Immature natural killer cell (primary cell): ENCODE measurements around the gene FOXK2. TPM values are rescaled to one million over a fixed set of nuclear protein-coding genes. Genes with fewer than 3 reads are reported as not detected.
A peak's percentile ranks its signal among the peaks of the same experiment; 100 is the strongest.

Experiments
- DNase-seq, 3 donors: peaks; one replicate each; pipeline ENCODE4 v3.0.0; 2022; ENCODE audit warnings: mixed read lengths in 1 of 3
- H3K27ac Mint-ChIP-seq, 6 donors: one replicate each; pipeline ENCODE4 v1.8.0; 2020; ENCODE audit warnings: mixed read lengths in 6 of 6, mild to moderate bottlenecking in 5 of 6, inconsistent platforms in 4 of 6, moderate library complexity in 3 of 6
- H3K27me3 Mint-ChIP-seq, 3 donors: one replicate each; pipeline ENCODE4 v1.8.0; 2020 to 2021; ENCODE audit warnings: low read depth in 3 of 3, mild to moderate bottlenecking in 3 of 3, mixed read lengths in 3 of 3, moderate library complexity in 3 of 3, inconsistent platforms in 1 of 3
- H3K36me3 Mint-ChIP-seq, 3 donors: one replicate each; pipeline ENCODE4 v1.8.0; 2020; ENCODE audit warnings: mixed read lengths in 3 of 3, inconsistent platforms in 2 of 3, mild to moderate bottlenecking in 2 of 3
- H3K4me1 Mint-ChIP-seq, 2 donors: one replicate each; pipeline ENCODE4 v1.8.0; 2020; ENCODE audit warnings: inconsistent platforms in 2 of 2, mild to moderate bottlenecking in 2 of 2, mixed read lengths in 2 of 2, moderate library complexity in 1 of 2
- H3K4me3 Mint-ChIP-seq, 5 donors: one replicate each; pipeline ENCODE4 v1.8.0; 2020; ENCODE audit warnings: mild to moderate bottlenecking in 5 of 5, mixed read lengths in 5 of 5, inconsistent platforms in 3 of 5, moderate library complexity in 3 of 5
- H3K9me3 Mint-ChIP-seq, 6 donors: one replicate each; pipeline ENCODE4 v1.8.0; 2020; ENCODE audit warnings: mild to moderate bottlenecking in 6 of 6, mixed read lengths in 6 of 6, inconsistent platforms in 4 of 6, moderate library complexity in 3 of 6
- polyA plus RNA-seq, 3 donors: library from polyadenylated mRNA; unstranded; fragments of 300-500 nt; fragmentation: Illumina TruSeq; gene quantifications; one replicate each; pipeline ENCODE4 v1.2.3, GENCODE V29; 2021

FOXK2 gene
- polyA plus RNA-seq, 3 donors from 2014 or later, result 1.9 to 9.7 (median 2.9) TPM

DNA sequence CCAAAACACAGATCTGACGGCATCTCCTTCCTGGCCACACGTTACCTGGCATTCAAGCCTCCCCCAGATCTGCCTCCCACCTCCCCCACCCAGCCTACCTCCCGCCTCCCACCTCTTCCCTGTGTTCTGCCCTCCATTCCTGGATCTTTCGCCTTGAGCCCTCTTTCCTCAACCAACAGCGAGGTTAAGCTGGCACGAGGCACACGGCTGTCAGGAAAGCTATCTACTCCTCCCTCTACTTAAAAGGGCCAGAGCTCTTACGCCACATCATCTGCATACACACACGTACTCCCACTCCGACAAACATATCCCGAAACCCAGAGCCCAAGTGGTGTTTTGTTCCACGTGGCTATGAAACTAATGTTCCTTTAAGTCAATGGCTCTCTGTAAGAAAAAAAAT, 110.7 kb downstream of the FOXK2 start:
- Mint-ChIP-seq H3K36me3 (peaks cover 6 to 25% (median 15%) of the 10 kb centered on the region in 3 donors), H3K27ac (peak overlapping the region in 2 of 6 donors; percentile 10 to 39), H3K4me3 (no peak overlapping the region), H3K27me3 (peaks cover 0 to 10% (median 3%) of the 10 kb centered on the region in 3 donors), H3K4me1 (peaks cover 6 to 28% of the 10 kb centered on the region in 2 donors), H3K9me3 (no peaks in the 10 kb centered on the region)
- DNase-seq, result no peak

DNA sequence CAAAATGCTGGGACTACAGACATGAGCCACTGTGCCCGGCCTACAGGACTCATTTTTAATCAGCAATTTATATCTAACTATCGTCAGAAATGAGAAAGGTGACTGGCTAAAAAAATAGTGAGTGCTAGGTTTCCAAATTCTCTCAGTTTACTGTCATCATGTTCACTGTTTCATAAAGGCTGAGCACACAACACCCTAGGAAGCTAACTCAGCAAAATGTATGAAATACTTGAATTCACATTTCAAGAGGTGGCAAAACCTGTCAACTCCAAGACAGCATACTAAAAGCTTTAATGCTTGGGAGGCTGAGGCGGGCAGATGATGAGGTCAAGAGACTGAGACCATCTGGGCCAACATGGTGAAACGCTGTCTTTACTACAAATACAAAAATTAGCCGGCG, 112.0 kb downstream of the FOXK2 start:
- DNase-seq, result no peak
- H3K27me3 Mint-ChIP-seq, result peaks cover 0 to 8% (median 3%) of the 10 kb centered on the region in 3 donors
- peaks cover 10 to 25% (median 13%) of the 10 kb centered on the region in 3 donors for H3K36me3 Mint-ChIP-seq
- peaks cover 0 to 2% (median 0%) of the 10 kb centered on the region in 6 donors for H3K9me3 Mint-ChIP-seq
- H3K4me1 Mint-ChIP-seq, result peaks cover 6 to 33% of the 10 kb centered on the region in 2 donors
- no peak overlapping the region for H3K27ac Mint-ChIP-seq
- no peak overlapping the region for H3K4me3 Mint-ChIP-seq

DNA sequence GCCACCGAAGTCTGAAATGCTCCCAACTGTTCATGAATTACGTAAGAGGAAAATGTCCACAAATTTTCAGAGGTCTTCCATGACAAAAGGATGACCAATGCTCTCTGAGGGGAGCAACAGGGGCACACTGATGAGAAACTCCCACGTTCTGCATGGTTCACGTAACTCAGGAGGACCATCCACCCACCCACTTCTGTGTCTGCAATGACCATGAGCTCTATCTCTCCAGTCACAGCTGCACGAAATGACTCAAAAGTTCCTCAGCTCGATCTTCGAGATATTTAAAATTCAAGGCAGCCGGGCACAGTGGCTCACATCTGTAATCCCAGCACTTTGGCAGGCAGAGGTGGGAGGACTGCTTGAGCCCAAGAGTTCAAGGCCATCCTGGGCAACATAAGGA, 112.9 kb downstream of the FOXK2 start:
- DNase-seq, result no peak
- no peak overlapping the region for H3K4me3 Mint-ChIP-seq

DNA sequence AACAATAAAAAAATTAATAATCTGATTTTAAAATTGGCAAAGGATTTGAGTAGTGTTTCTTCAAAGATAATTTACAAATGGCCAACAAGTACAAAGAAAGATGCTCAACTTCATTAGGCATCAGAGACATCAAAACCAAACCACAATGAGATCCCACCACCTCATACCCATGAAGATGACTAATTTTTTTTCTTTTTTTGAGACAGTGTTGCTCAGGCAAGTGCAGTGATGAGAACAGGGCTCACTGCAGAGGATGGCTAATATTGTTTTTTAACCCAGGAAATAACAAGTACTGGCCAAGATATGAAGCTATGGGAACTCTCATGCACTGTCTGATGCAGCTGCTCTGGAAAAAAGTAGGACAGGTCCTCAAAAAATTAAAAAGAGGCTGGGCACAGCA, 113.8 kb downstream of the FOXK2 start:
- H3K36me3 Mint-ChIP-seq, result peaks cover 4 to 28% (median 19%) of the 10 kb centered on the region in 3 donors
- peaks cover 0 to 2% (median 0%) of the 10 kb centered on the region in 6 donors for H3K9me3 Mint-ChIP-seq
- H3K4me1 Mint-ChIP-seq, result peaks cover 15 to 46% of the 10 kb centered on the region in 2 donors
- peaks cover 0 to 4% (median 3%) of the 10 kb centered on the region in 3 donors for H3K27me3 Mint-ChIP-seq
- H3K4me3 Mint-ChIP-seq, result no peak overlapping the region
- no peak for DNase-seq
- H3K27ac Mint-ChIP-seq, result peak overlapping the region in 1 of 6 donors; percentile 45

More for the DNA sequence above, 112.9 kb downstream of the FOXK2 start:
- Mint-ChIP-seq H3K27me3 (peaks cover 0 to 6% (median 3%) of the 10 kb centered on the region in 3 donors), H3K27ac (no peak overlapping the region), H3K4me1 (peaks cover 13 to 42% of the 10 kb centered on the region in 2 donors), H3K36me3 (peaks cover 7 to 28% (median 18%) of the 10 kb centered on the region in 3 donors), H3K9me3 (peaks cover 0 to 2% (median 0%) of the 10 kb centered on the region in 6 donors)

DNA sequence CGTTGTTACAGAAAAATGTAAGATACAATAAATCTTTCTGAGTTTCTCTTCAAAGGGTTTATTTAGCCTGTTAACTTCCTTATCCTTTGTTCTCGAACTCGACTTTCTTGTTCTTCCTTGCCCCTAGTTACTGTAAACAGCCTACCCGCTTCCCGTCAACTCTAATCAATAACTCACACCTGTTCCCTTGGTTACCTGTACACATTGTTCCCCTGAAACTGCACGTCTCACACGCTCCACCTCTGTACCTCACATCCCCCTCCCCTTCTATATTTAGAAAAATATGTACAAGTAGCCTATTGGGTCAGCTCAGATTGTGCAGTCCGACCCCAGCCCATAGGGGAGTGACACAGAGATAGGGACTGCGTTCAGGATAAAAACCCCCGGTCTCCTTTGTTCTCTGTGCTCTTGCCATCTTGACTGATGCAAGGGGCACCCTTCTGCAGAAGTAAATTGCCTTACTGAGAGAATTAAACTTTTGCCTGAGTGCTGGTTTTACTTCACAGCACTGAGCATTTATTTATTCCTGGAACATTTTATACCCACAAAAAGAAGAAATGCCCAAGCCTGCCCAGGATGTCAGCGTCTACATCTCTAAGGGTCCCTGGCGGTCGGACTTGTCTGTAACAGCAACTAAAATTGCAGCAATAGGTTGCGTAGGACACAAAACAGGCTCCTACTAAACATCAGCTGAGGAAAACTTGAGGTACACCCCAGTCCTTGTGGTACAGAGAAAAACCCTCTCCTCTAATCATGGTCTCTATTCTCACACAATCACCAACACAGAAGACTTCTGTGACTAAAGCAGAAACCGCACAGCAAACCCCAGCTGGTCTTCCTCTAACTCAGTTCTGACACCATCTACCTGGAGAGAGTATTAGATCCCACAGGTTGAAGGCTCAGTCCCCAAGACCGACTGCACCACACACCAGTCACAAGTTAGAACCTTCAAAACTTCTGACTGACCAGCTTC, 117.4 kb downstream of the FOXK2 start:
- no peak overlapping the region for H3K4me3 Mint-ChIP-seq
- H3K36me3 Mint-ChIP-seq, result peaks cover 3 to 24% (median 14%) of the 10 kb centered on the region in 3 donors
- DNase-seq, result no peak
- H3K9me3 Mint-ChIP-seq, result peaks cover 0 to 2% (median 0%) of the 10 kb centered on the region in 6 donors
- peaks cover 30 to 51% of the 10 kb centered on the region in 2 donors for H3K4me1 Mint-ChIP-seq
- peaks cover 0 to 3% (median 1%) of the 10 kb centered on the region in 3 donors for H3K27me3 Mint-ChIP-seq
- peak overlapping the region in 3 of 6 donors; percentile 12 to 55 (median 29) for H3K27ac Mint-ChIP-seq

DNA sequence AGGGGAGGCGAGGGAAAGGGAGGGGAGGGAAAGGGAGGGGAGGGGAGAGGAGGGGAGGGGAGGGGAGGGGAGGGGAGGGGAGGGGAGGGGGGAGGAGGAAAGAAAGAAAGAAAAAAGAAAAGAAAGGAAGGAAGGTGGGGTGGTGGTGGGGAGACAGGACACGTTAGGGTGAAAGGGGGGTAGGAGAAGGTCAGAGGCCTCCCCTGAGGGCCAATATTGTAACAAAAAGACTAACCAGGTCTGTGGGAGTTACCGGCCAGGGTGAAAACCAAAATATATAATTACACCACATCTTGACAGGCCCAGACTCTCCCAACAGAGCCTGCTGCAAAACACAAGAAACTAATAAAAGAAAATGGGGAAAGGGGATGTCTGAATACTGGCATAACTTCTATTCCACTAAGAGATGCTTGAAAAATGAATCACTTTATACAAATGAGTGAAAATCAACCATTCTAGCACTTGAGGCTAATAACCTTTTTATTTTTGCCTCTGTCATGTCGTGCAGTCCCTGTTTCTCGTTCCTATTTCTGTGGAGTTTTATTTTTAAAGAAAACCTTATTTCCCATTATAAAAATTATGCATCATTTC, 118.7 kb downstream of the FOXK2 start:
- peaks cover 0 to 2% (median 0%) of the 10 kb centered on the region in 6 donors for H3K9me3 Mint-ChIP-seq
- no peak overlapping the region for H3K27ac Mint-ChIP-seq
- H3K4me3 Mint-ChIP-seq, result no peak overlapping the region
- peaks cover 0 to 2% (median 1%) of the 10 kb centered on the region in 3 donors for H3K27me3 Mint-ChIP-seq
- DNase-seq, result no peak
- peaks cover 27 to 56% of the 10 kb centered on the region in 2 donors for H3K4me1 Mint-ChIP-seq
- H3K36me3 Mint-ChIP-seq, result peaks cover 9 to 24% (median 14%) of the 10 kb centered on the region in 3 donors

DNA sequence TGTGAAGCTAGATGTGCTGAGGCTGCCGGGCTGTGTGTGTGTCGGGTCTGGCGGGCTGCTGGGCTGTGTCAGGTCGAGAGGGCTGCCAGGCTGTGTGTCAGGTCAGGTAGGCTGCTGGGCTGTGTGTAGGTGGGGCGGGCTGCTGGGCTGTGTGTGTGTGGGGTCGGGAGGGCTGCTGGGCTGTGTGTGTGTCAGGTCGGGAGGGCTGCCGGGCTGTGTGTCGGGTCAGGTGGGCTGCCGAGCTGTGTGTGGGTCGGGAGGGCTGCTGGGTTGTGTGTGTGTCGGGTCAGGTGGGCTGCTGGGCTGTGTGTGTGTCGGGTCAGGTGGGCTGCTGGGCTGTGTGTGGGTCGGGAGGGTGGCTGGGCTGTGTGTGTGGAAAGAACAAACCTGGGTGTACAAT, 120.1 kb downstream of the FOXK2 start:
- Mint-ChIP-seq H3K4me1 (peaks cover 28 to 55% of the 10 kb centered on the region in 2 donors), H3K9me3 (peaks cover 0 to 2% (median 0%) of the 10 kb centered on the region in 6 donors), H3K27me3 (peaks cover 0 to 2% (median 1%) of the 10 kb centered on the region in 3 donors), H3K4me3 (no peak overlapping the region), H3K27ac (no peak overlapping the region), H3K36me3 (peaks cover 9 to 29% (median 14%) of the 10 kb centered on the region in 3 donors)
- DNase-seq, result no peak

DNA sequence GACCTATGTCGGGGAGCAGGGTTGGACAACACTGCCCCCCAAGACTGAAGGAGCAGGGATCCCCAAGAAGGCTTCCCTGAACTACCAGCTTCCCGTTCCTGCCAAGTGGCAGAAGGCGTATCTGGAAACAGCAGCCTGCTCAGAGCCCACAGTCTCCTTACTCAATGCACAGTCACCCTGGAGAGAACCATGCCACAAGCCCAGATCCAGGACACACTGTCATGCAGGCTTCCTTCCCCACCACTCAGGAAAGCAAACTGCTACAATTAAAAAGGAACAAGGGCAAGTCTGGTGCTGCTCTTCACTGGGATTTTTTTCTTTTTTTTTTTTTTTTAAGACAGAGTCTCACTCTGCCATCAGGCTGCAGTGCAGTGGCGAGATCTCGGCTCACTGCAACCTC, 120.5 kb downstream of the FOXK2 start:
- Mint-ChIP-seq H3K4me3 (no peak overlapping the region), H3K27ac (no peak overlapping the region), H3K4me1 (peaks cover 28 to 51% of the 10 kb centered on the region in 2 donors), H3K36me3 (peaks cover 9 to 29% (median 14%) of the 10 kb centered on the region in 3 donors), H3K9me3 (peaks cover 0 to 2% (median 0%) of the 10 kb centered on the region in 6 donors), H3K27me3 (peaks cover 0 to 2% (median 1%) of the 10 kb centered on the region in 3 donors)
- no peak for DNase-seq

DNA sequence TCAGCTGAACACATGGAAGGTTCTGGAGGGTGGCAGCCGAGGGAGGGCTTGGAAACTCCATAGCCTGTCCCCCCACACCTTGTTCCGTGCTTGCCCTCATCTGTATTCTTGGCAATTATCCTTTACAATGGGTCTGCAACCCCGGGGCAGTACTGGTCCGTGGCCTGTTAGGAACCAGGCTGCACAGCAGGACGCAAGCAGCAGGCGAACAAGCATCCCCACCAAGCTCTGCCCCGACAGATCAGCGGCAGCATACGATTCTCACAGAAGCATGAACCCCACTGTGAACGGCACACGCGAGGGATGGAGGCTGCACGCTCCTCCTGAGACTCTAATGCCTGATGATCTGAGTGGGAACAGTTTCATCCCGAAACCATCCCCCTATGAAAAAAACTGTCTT, 122.5 kb downstream of the FOXK2 start:
- H3K4me1 Mint-ChIP-seq, result peaks cover 39 to 58% of the 10 kb centered on the region in 2 donors

DNA sequence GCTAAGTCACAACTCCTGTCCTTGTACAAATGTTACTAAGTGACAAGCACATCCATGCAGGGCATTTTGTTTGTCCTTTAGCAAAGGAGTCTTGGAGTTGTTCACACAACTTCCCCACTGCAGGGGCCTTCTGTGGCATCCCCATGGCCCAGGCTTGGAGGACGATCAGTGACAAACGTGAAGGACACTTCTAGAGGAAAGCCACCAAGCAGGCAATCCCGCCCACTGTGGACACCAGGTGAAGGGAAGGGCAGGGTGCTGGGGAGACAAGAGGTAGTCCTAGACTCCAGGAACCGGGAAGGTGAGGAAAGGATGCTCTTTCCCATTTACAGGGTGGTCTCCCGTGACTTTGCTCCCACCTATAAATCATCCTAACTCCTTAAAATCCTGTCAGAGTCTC, 124.6 kb downstream of the FOXK2 start:
- no peaks in the 10 kb centered on the region for H3K9me3 Mint-ChIP-seq
- peak overlapping the region in 1 of 5 donors; percentile 12 for H3K4me3 Mint-ChIP-seq
- peaks cover 35 to 49% of the 10 kb centered on the region in 2 donors for H3K4me1 Mint-ChIP-seq
- no peak for DNase-seq
- H3K27ac Mint-ChIP-seq, result no peak overlapping the region
- peaks cover 5 to 12% (median 6%) of the 10 kb centered on the region in 3 donors for H3K27me3 Mint-ChIP-seq
- peaks cover 0 to 9% (median 8%) of the 10 kb centered on the region in 3 donors for H3K36me3 Mint-ChIP-seq

More for the DNA sequence above, 122.5 kb downstream of the FOXK2 start:
- peaks cover 6 to 19% (median 9%) of the 10 kb centered on the region in 3 donors for H3K36me3 Mint-ChIP-seq
- no peak overlapping the region for H3K27ac Mint-ChIP-seq
- H3K4me3 Mint-ChIP-seq, result no peak overlapping the region
- no peaks in the 10 kb centered on the region for H3K9me3 Mint-ChIP-seq
- no peak for DNase-seq
- H3K27me3 Mint-ChIP-seq, result peaks cover 3 to 6% (median 4%) of the 10 kb centered on the region in 3 donors

DNA sequence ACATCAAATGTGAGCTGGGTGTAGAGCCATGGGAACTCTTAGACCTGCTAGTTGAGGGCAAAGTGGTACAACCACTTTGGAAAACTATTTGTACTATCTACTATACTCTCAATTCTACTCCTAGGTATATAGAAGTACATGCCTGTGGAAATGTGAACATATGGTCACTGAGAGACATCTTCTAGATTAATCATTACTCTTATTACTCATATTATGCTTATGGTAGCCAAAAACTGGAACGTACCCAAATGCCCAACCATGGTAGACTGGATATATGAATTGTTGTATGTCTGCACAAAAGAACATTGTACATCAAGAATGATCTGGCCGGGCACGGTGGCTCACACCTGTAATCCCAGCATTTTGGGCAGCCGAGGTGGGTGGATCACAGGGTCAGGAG, 126.0 kb downstream of the FOXK2 start:
- peak overlapping the region; percentile 24 to 79 (median 60) for H3K4me3 Mint-ChIP-seq
- H3K36me3 Mint-ChIP-seq, result peaks cover 0 to 7% (median 6%) of the 10 kb centered on the region in 3 donors
- DNase-seq, result no peak
- peaks cover 24 to 36% of the 10 kb centered on the region in 2 donors for H3K4me1 Mint-ChIP-seq
- no peaks in the 10 kb centered on the region for H3K9me3 Mint-ChIP-seq
- H3K27me3 Mint-ChIP-seq, result peaks cover 6 to 16% (median 6%) of the 10 kb centered on the region in 3 donors
- H3K27ac Mint-ChIP-seq, result peak overlapping the region in 2 of 6 donors; percentile 10 to 25

DNA sequence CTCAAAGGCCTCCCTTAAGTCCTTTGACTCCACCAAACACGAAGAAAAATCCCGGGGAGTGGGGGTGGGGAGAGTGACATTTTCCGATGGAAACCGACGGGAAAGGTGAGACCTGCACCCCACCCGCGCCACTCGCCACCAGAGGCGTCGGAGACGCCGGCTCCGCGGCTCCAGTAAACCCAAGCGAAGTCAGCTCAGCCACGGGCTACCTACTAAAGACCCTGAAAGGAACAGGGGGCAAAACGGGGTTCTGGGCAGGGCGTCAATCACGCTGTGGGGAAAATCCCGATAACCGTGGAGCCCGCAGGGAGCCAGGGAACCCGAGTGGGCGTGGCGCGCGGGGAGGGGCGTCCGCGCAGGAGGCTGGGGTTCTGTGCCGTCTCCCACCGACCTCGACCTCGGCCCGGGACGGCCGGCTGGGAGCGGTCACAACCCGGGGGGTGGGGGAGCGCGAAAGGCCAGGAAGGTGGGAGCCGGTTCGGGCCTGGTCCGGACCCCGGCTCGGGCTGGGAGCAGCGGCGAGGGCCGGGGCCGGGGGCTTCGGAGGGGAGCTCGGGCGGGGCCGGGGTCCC, 128.1 kb downstream of the FOXK2 start:
- Mint-ChIP-seq H3K36me3 (peaks cover 0 to 5% (median 1%) of the 10 kb centered on the region in 3 donors), H3K27ac (peak overlapping the region; percentile 57 to 86 (median 79))

DNA sequence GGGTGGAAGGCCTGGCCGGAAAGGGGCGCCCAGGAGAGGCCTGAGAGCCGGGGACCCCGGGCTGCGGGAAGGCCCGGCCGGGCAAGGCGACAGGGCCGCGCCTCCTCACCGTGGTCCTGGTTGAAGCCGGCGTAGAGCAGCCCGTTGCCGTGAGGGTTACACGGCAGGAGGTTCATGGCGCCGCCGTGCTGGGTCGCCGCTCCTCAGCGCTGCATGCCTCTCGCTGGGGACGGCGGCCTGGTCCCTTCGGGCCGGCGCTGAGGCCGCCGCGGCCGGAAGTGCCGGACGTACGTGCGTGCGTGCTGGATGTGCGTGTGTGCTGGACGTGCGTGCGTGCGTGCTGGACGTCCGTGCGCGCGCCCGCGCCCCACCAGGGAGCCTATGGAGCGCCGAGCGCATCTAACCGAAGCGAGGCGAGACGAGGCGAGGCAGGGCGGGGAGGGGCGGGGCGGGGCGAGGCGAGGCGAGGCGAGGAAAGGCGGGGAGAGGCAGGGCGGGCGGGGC, 128.7 kb downstream of the FOXK2 start, which contains the start of gene WDR45B:
Gene WDR45B (minus strand): TSS at position 280 of the 504 bp plus-strand sequence. CDS start 104 bp downstream, at position 176.
- Mint-ChIP-seq H3K36me3 (peaks cover 0 to 5% (median 0%) of the 10 kb centered on the region in 3 donors), H3K4me1 (peaks cover 22 to 24% of the 10 kb centered on the region in 2 donors), H3K27ac (peak within 1 kb of the TSS; percentile 73 to 89 (median 84)), H3K27me3 (peaks cover 6 to 16% (median 6%) of the 10 kb centered on the region in 3 donors), H3K4me3 (peak within 1 kb of the TSS; percentile 79 to 87 (median 79)), H3K9me3 (no peaks in the 10 kb centered on the region)
- peak; percentile 90 to 93 (median 91) for DNase-seq

More for the DNA sequence above, 128.1 kb downstream of the FOXK2 start:
- peak overlapping the region; percentile 79 to 87 (median 79) for H3K4me3 Mint-ChIP-seq
- no peaks in the 10 kb centered on the region for H3K9me3 Mint-ChIP-seq
- peaks cover 6 to 16% (median 6%) of the 10 kb centered on the region in 3 donors for H3K27me3 Mint-ChIP-seq
- peaks cover 22 to 28% of the 10 kb centered on the region in 2 donors for H3K4me1 Mint-ChIP-seq
- peak; percentile 35 to 43 (median 39) for DNase-seq
